Measurements from ENCODE around the gene ZNF529. TPM values are rescaled to one million over a fixed set of nuclear protein-coding genes. Genes with fewer than 3 reads are reported as not detected.

The ZNF529 gene
- total RNA-seq, 2 donors from 2014 or later, result 14.6 to 20.4 TPM

GRCh38 chr19:36524617-36525016 is 48.5 kb downstream of the ZNF529 start:
- WGBS, 2 experiments (ENCODE audit: insufficient coverage in 1 of 2, insufficient read length in 1 of 2), result 93 to 100% methylated on average over 2 to 4 of the region's 4 CpGs
- Mint-ChIP-seq H3K27me3 (ENCODE audit: insufficient read depth) (no peaks in the 10 kb centered on the region), H3K36me3 (ENCODE audit: low read depth) (peaks cover 66% of the 10 kb centered on the region), H3K4me1 (peaks cover 15% of the 10 kb centered on the region), H3K27ac (no peak overlapping the region), H3K4me3 (no peak overlapping the region), H3K9me3 (peaks cover 71% of the 10 kb centered on the region)
- Histone ChIP-seq H3K36me3 (ENCODE audit: control insufficient read depth, insufficient read depth, low read length) (peaks cover 70% of the 10 kb centered on the region), H3K9me3 (ENCODE audit: control insufficient read depth, low read length) (peaks cover 71% of the 10 kb centered on the region), H3K4me1 (ENCODE audit: control insufficient read depth, insufficient read depth, low read length) (peaks cover 3% of the 10 kb centered on the region), H3K27me3 (ENCODE audit: control insufficient read depth, insufficient read depth, low read length, poor library complexity, severe bottlenecking) (no peaks in the 10 kb centered on the region), H3K4me3 (ENCODE audit: low read length) (peak overlapping the region; percentile 100), H3K27ac (ENCODE audit: low read depth, low read length) (no peak overlapping the region), H3K9ac (ENCODE audit: extremely low read depth, low read length, poor library complexity, severe bottlenecking) (no peak overlapping the region)
- no peak for TF ChIP-seq CTCF (conservative IDR thresholded peaks at IDR 0.05)
- no peak for DNase-seq

GRCh38 chr19:36514012-36514612 is 59.0 kb downstream of the ZNF529 start:
- no peak for TF ChIP-seq CTCF (conservative IDR thresholded peaks at IDR 0.05)
- H3K27ac Mint-ChIP-seq, result no peak overlapping the region

GRCh38 chr19:36508325-36508724 is 64.8 kb downstream of the ZNF529 start:
- H3K4me1 ChIP-seq (ENCODE audit: control insufficient read depth, insufficient read depth, low read length), result no peaks in the 10 kb centered on the region
- 79 to 92% methylated on average over 3 of the region's 3 CpGs for WGBS, 2 experiments (ENCODE audit: insufficient coverage in 1 of 2, insufficient read length in 1 of 2)
- H3K36me3 Mint-ChIP-seq (ENCODE audit: low read depth), result peaks cover 35% of the 10 kb centered on the region
- H3K9me3 ChIP-seq (ENCODE audit: control insufficient read depth, low read length), result peaks cover 69% of the 10 kb centered on the region
- DNase-seq, result no peak
- no peaks in the 10 kb centered on the region for H3K27me3 Mint-ChIP-seq (ENCODE audit: insufficient read depth)
- no peaks in the 10 kb centered on the region for H3K27me3 ChIP-seq (ENCODE audit: control insufficient read depth, insufficient read depth, low read length, poor library complexity, severe bottlenecking)
- no peak overlapping the region for H3K27ac Mint-ChIP-seq
- no peak overlapping the region for H3K4me3 Mint-ChIP-seq
- no peaks in the 10 kb centered on the region for H3K4me1 Mint-ChIP-seq
- TF ChIP-seq CTCF (conservative IDR thresholded peaks at IDR 0.05), result no peak
- H3K9me3 Mint-ChIP-seq, result peaks cover 98% of the 10 kb centered on the region
- H3K36me3 ChIP-seq (ENCODE audit: control insufficient read depth, insufficient read depth, low read length), result peaks cover 32% of the 10 kb centered on the region
- no peak overlapping the region for H3K9ac ChIP-seq (ENCODE audit: extremely low read depth, low read length, poor library complexity, severe bottlenecking)
- peak overlapping the region; percentile 19 for H3K4me3 ChIP-seq (ENCODE audit: low read length)
- no peak overlapping the region for H3K27ac ChIP-seq (ENCODE audit: low read depth, low read length)

More at GRCh38 chr19:36514012-36514612, 59.0 kb downstream of the ZNF529 start:
- peaks cover 81% of the 10 kb centered on the region for H3K36me3 Mint-ChIP-seq (ENCODE audit: low read depth)
- no peak for DNase-seq
- H3K4me1 ChIP-seq (ENCODE audit: control insufficient read depth, insufficient read depth, low read length), result no peaks in the 10 kb centered on the region
- H3K36me3 ChIP-seq (ENCODE audit: control insufficient read depth, insufficient read depth, low read length), result peaks cover 89% of the 10 kb centered on the region
- peak overlapping the region; percentile 78 for H3K4me3 ChIP-seq (ENCODE audit: low read length)
- no peaks in the 10 kb centered on the region for H3K27me3 Mint-ChIP-seq (ENCODE audit: insufficient read depth)
- H3K9me3 ChIP-seq (ENCODE audit: control insufficient read depth, low read length), result peaks cover 99% of the 10 kb centered on the region
- H3K4me3 Mint-ChIP-seq, result no peak overlapping the region
- no peak overlapping the region for H3K9ac ChIP-seq (ENCODE audit: extremely low read depth, low read length, poor library complexity, severe bottlenecking)
- H3K27ac ChIP-seq (ENCODE audit: low read depth, low read length), result no peak overlapping the region
- 92% methylated on average over 1 of the region's 2 CpGs; no CpG with 5 or more reads in 1 of the 2 experiments for WGBS, 2 experiments (ENCODE audit: insufficient coverage in 1 of 2, insufficient read length in 1 of 2)
- H3K9me3 Mint-ChIP-seq, result peaks cover 99% of the 10 kb centered on the region
- no peaks in the 10 kb centered on the region for H3K4me1 Mint-ChIP-seq
- no peaks in the 10 kb centered on the region for H3K27me3 ChIP-seq (ENCODE audit: control insufficient read depth, insufficient read depth, low read length, poor library complexity, severe bottlenecking)

All from endodermal cell (in vitro differentiated cells).